ENCODE data around the gene ZFP92. TPM values are rescaled to one million over a fixed set of nuclear protein-coding genes. Genes with fewer than 3 reads are reported as not detected.

Gene ZFP92
- total RNA-seq, 2 experiments from 2014 or later, result 0.03 TPM; not detected in 1

DNA sequence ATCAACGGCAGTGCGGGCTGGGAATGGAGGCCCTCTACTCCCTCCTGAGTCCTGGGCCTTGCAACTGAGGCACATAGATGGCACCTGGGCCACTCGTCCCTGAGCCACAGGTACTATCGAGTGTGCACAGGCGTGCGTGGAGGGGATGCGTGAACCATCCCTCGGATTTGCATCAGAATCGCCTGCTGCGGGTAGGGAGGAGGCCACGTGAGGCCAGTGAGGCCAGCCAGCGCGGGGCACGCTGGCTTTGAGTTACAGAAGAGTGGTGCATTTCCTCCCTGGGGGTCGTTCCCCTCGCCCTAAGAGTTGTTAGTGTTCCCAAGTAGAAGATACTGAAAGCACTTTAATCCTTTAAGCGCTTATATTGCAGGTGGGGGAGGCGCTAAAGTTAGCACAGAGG is 10.6 kb downstream of the ZFP92 start:
- H3K9me2 ChIP-seq (ENCODE audit: insufficient read depth, low read length), result no peaks in the 10 kb centered on the region
- CTCF ChIA-PET (ENCODE audit: unreplicated experiment), result no interaction called here
- H3K9me3 ChIP-seq (ENCODE audit: low read length), result no peaks in the 10 kb centered on the region
- H3K79me2 ChIP-seq (ENCODE audit: insufficient read depth, low read depth, low read length), result no peaks in the 10 kb centered on the region
- no peaks in the 10 kb centered on the region for H4K20me1 ChIP-seq (ENCODE audit: insufficient read depth, low read length)
- H3K36me3 ChIP-seq (ENCODE audit: insufficient read depth, low read length), result no peaks in the 10 kb centered on the region
- POLR2A ChIA-PET, result no interaction called here
- H3K4me3 ChIP-seq (ENCODE audit: low read depth, low read length, poor library complexity, severe bottlenecking), result no peak overlapping the region
- no peak for DNase-seq (ENCODE audit: low spot score)
- no peak overlapping the region for H2AFZ ChIP-seq (ENCODE audit: low read length)
- TF ChIP-seq EZH2phosphoT487 (IDR thresholded peaks at IDR 0.05; ENCODE audit: borderline replicate concordance, low read depth, low read length), result no peak
- H3K4me1 ChIP-seq (ENCODE audit: insufficient read depth, low read length, poor library complexity, severe bottlenecking), result no peaks in the 10 kb centered on the region
- H3K4me2 ChIP-seq (ENCODE audit: low read length), result no peak overlapping the region
- intact Hi-C loops (cut with micrococcal nuclease; ENCODE audit: unreplicated experiment), result no loop called here
- no TSS peak for BruUV-seq (replicated peaks)
- no peak overlapping the region for H3K27ac ChIP-seq (ENCODE audit: low read depth, low read length, poor library complexity, severe bottlenecking)

- POLR2A ChIA-PET, result no interaction called here
- CTCF ChIA-PET (ENCODE audit: unreplicated experiment), result no interaction called here
These were observed 12.4 kb downstream of the ZFP92 start for GRCh38 chrX:153423652-153424051.

DNA sequence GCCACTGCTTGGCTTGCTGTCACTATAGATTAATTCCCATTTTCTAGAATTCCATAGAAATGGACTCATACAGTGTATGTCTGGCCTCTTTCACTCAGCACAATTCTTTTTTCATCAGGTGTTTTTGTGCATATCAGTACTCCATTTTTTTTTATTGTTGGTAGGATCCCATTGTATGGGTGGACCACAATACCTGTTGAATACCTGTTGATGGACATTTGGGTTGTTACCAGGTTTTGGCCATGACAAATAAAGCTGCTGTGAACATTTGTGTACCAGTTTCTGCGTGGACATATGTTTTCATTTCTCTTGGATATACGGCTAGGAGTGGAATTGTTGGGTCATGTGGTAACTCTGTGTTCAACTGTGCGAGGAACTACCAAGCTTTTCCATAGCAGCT is 14.9 kb downstream of the ZFP92 start:
- H3K9me3 ChIP-seq (ENCODE audit: low read length), result no peaks in the 10 kb centered on the region
- no peaks in the 10 kb centered on the region for H3K9me2 ChIP-seq (ENCODE audit: insufficient read depth, low read length)
- intact Hi-C loops (cut with micrococcal nuclease; ENCODE audit: unreplicated experiment), result no loop called here
- H3K4me2 ChIP-seq (ENCODE audit: low read length), result no peak overlapping the region
- no peaks in the 10 kb centered on the region for H3K79me2 ChIP-seq (ENCODE audit: insufficient read depth, low read depth, low read length)
- no peak overlapping the region for H3K27ac ChIP-seq (ENCODE audit: low read depth, low read length, poor library complexity, severe bottlenecking)
- no TSS peak for BruUV-seq (replicated peaks)
- TF ChIP-seq CTCF (conservative IDR thresholded peaks at IDR 0.05; ENCODE audit: low read length) (no peak), EZH2phosphoT487 (IDR thresholded peaks at IDR 0.05; ENCODE audit: borderline replicate concordance, low read depth, low read length) (no peak)
- H3K4me3 ChIP-seq (ENCODE audit: low read depth, low read length, poor library complexity, severe bottlenecking), result no peak overlapping the region
- H3K36me3 ChIP-seq (ENCODE audit: insufficient read depth, low read length), result no peaks in the 10 kb centered on the region
- ChIA-PET CTCF (ENCODE audit: unreplicated experiment) (no interaction called here), POLR2A (no interaction called here)
- H3K4me1 ChIP-seq (ENCODE audit: insufficient read depth, low read length, poor library complexity, severe bottlenecking), result no peaks in the 10 kb centered on the region
- no peak for DNase-seq (ENCODE audit: low spot score)
- H4K20me1 ChIP-seq (ENCODE audit: insufficient read depth, low read length), result no peaks in the 10 kb centered on the region
- no peak overlapping the region for H2AFZ ChIP-seq (ENCODE audit: low read length)

More at GRCh38 chrX:153423652-153424051, 12.4 kb downstream of the ZFP92 start:
- Histone ChIP-seq H3K79me2 (ENCODE audit: insufficient read depth, low read depth, low read length) (no peaks in the 10 kb centered on the region), H3K4me3 (ENCODE audit: low read depth, low read length, poor library complexity, severe bottlenecking) (no peak overlapping the region), H3K27ac (ENCODE audit: low read depth, low read length, poor library complexity, severe bottlenecking) (no peak overlapping the region), H2AFZ (ENCODE audit: low read length) (no peak overlapping the region), H4K20me1 (ENCODE audit: insufficient read depth, low read length) (no peaks in the 10 kb centered on the region), H3K4me2 (ENCODE audit: low read length) (no peak overlapping the region), H3K4me1 (ENCODE audit: insufficient read depth, low read length, poor library complexity, severe bottlenecking) (no peaks in the 10 kb centered on the region), H3K36me3 (ENCODE audit: insufficient read depth, low read length) (no peaks in the 10 kb centered on the region), H3K9me3 (ENCODE audit: low read length) (no peaks in the 10 kb centered on the region), H3K9me2 (ENCODE audit: insufficient read depth, low read length) (no peaks in the 10 kb centered on the region)
- TF ChIP-seq EZH2phosphoT487 (IDR thresholded peaks at IDR 0.05; ENCODE audit: borderline replicate concordance, low read depth, low read length) (no peak), CTCF (conservative IDR thresholded peaks at IDR 0.05; ENCODE audit: low read length) (no peak)
- intact Hi-C loops (cut with micrococcal nuclease; ENCODE audit: unreplicated experiment), result no loop called here
- no peak for DNase-seq (ENCODE audit: low spot score)
- BruUV-seq (replicated peaks), result no TSS peak
